ENCODE results near the gene TNIK. TPM values are rescaled to one million over a fixed set of nuclear protein-coding genes. Genes with fewer than 3 reads are reported as not detected.

Gene TNIK
- total RNA-seq, 1 experiment from 2014 or later, result 0.03 TPM

- in situ Hi-C loops (cut with HindIII; ENCODE audit: low sequenced_read_pairs), result no loop called here
- DNase-seq (ENCODE audit: low spot score), result no peak
These were observed 12.3 kb upstream of the TNIK start for GRCh38 chr3:171472552-171472951.

- in situ Hi-C loops (cut with HindIII; ENCODE audit: low sequenced_read_pairs), result no loop called here
- DNase-seq (ENCODE audit: low spot score), result no peak
These were observed 10.6 kb upstream of the TNIK start for GRCh38 chr3:171470714-171471227.

- DNase-seq (ENCODE audit: low spot score), result no peak
- in situ Hi-C loops (cut with HindIII; ENCODE audit: low sequenced_read_pairs), result no loop called here
These were observed 9.2 kb upstream of the TNIK start for GRCh38 chr3:171469376-171469775.

GRCh38 chr3:171468296-171468906 lies 8.2 kb upstream of the TNIK start:
- no peak for DNase-seq (ENCODE audit: low spot score)
- in situ Hi-C loops (cut with HindIII; ENCODE audit: low sequenced_read_pairs), result no loop called here

GRCh38 chr3:171465763-171466162 lies 5.6 kb upstream of the TNIK start:
- in situ Hi-C loops (cut with HindIII; ENCODE audit: low sequenced_read_pairs), result no loop called here

GRCh38 chr3:171464462-171464861 lies 4.3 kb upstream of the TNIK start:
- in situ Hi-C loops (cut with HindIII; ENCODE audit: low sequenced_read_pairs), result no loop called here
- no peak for DNase-seq (ENCODE audit: low spot score)

More at GRCh38 chr3:171465763-171466162, 5.6 kb upstream of the TNIK start:
- no peak for DNase-seq (ENCODE audit: low spot score)

GRCh38 chr3:171462224-171462623 lies 2.0 kb upstream of the TNIK start:
- no peak for DNase-seq (ENCODE audit: low spot score)
- in situ Hi-C loops (cut with HindIII; ENCODE audit: low sequenced_read_pairs), result no loop called here

GRCh38 chr3:171461525-171461917 lies 1.3 kb upstream of the TNIK start:
- no peak for DNase-seq (ENCODE audit: low spot score)
- in situ Hi-C loops (cut with HindIII; ENCODE audit: low sequenced_read_pairs), result no loop called here

GRCh38 chr3:171460725-171461524 lies 720 bp upstream of the TNIK start:
- peak; percentile 59 for DNase-seq (ENCODE audit: low spot score)
- in situ Hi-C loops (cut with HindIII; ENCODE audit: low sequenced_read_pairs), result no loop called here

GRCh38 chr3:171459137-171459941 lies 866 bp downstream of the TNIK start:
- DNase-seq (ENCODE audit: low spot score), result peak; percentile 63
- in situ Hi-C loops (cut with HindIII; ENCODE audit: low sequenced_read_pairs), result no loop called here

- no peak for DNase-seq (ENCODE audit: low spot score)
- in situ Hi-C loops (cut with HindIII; ENCODE audit: low sequenced_read_pairs), result no loop called here
These were observed 1.4 kb downstream of the TNIK start for GRCh38 chr3:171458864-171459136.

- in situ Hi-C loops (cut with HindIII; ENCODE audit: low sequenced_read_pairs), result no loop called here
- DNase-seq (ENCODE audit: low spot score), result peak; percentile 62
These were observed 1.9 kb downstream of the TNIK start for GRCh38 chr3:171458071-171458863.

GRCh38 chr3:171457607-171458061 lies 2.6 kb downstream of the TNIK start:
- DNase-seq (ENCODE audit: low spot score), result peak; percentile 27
- in situ Hi-C loops (cut with HindIII; ENCODE audit: low sequenced_read_pairs), result no loop called here

- DNase-seq (ENCODE audit: low spot score), result no peak
- in situ Hi-C loops (cut with HindIII; ENCODE audit: low sequenced_read_pairs), result no loop called here
These were observed 3.2 kb downstream of the TNIK start for GRCh38 chr3:171456765-171457606.

- in situ Hi-C loops (cut with HindIII; ENCODE audit: low sequenced_read_pairs), result no loop called here
- no peak for DNase-seq (ENCODE audit: low spot score)
These were observed 4.3 kb downstream of the TNIK start for GRCh38 chr3:171455603-171456550.

- in situ Hi-C loops (cut with HindIII; ENCODE audit: low sequenced_read_pairs), result no loop called here
- DNase-seq (ENCODE audit: low spot score), result no peak
These were observed 6.2 kb downstream of the TNIK start for GRCh38 chr3:171454041-171454440.

- in situ Hi-C loops (cut with HindIII; ENCODE audit: low sequenced_read_pairs), result no loop called here
- no peak for DNase-seq (ENCODE audit: low spot score)
These were observed 6.9 kb downstream of the TNIK start for GRCh38 chr3:171453180-171453886.

Measured in G401 (cell line).